ENCODE results near the gene DDOST.

DDOST gene

GRCh38 chr1:20645414-20645813, 15.8 kb downstream of the DDOST start:
- TF ChIP-seq CTCF (IDR thresholded peaks at IDR 0.05; ENCODE audit: low read depth, low read length), result no peak
- no peak for DNase-seq (ENCODE audit: low read depth in 2 of 2)
- no peak overlapping the region for H3K4me3 ChIP-seq (replicated peaks in 1 of 2; ENCODE audit: low read depth in 2 of 2, low read length in 2 of 2)

GRCh38 chr1:20644416-20644815, 16.8 kb downstream of the DDOST start:
- DNase-seq (ENCODE audit: low read depth in 2 of 2), result no peak
- H3K4me3 ChIP-seq (replicated peaks in 1 of 2; ENCODE audit: low read depth in 2 of 2, low read length in 2 of 2), result no peak overlapping the region
- no peak for TF ChIP-seq CTCF (IDR thresholded peaks at IDR 0.05; ENCODE audit: low read depth, low read length)

DNA sequence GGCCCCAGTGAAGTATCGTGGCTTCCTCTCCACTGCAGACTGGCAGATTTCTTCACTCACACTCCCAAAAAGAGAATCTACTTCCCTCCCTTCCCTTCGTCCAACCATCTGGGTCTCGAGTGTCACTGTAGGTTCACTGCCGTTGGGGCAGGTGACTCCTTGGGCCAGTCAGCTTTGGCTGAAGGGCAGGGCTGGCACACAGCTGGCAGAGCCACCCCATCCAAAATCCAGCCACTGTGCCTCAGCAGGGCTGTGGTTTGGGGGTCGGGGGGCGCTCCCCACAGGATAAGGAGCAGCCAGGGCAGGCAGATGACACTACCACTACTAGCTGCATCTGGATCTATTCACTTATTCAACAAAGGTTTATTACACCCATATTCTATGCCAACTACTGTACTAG, 18.1 kb downstream of the DDOST start:
- no peak for DNase-seq (ENCODE audit: low read depth in 2 of 2)
- H3K4me3 ChIP-seq (replicated peaks in 1 of 2; ENCODE audit: low read depth in 2 of 2, low read length in 2 of 2), result no peak overlapping the region
- no peak for TF ChIP-seq CTCF (IDR thresholded peaks at IDR 0.05; ENCODE audit: low read depth, low read length)

- TF ChIP-seq CTCF (IDR thresholded peaks at IDR 0.05; ENCODE audit: low read depth, low read length), result no peak
- H3K4me3 ChIP-seq (replicated peaks in 1 of 2; ENCODE audit: low read depth in 2 of 2, low read length in 2 of 2), result no peak overlapping the region
- DNase-seq (ENCODE audit: low read depth in 2 of 2), result no peak
These were observed 19.2 kb downstream of the DDOST start for GRCh38 chr1:20641975-20642374.

GRCh38 chr1:20640183-20640597, 21.0 kb downstream of the DDOST start:
- peak; percentile 73 for TF ChIP-seq CTCF (IDR thresholded peaks at IDR 0.05; ENCODE audit: low read depth, low read length)
- DNase-seq (ENCODE audit: low read depth in 2 of 2), result peak; percentile 69 to 71
- no peak overlapping the region for H3K4me3 ChIP-seq (replicated peaks in 1 of 2; ENCODE audit: low read depth in 2 of 2, low read length in 2 of 2)

DNA sequence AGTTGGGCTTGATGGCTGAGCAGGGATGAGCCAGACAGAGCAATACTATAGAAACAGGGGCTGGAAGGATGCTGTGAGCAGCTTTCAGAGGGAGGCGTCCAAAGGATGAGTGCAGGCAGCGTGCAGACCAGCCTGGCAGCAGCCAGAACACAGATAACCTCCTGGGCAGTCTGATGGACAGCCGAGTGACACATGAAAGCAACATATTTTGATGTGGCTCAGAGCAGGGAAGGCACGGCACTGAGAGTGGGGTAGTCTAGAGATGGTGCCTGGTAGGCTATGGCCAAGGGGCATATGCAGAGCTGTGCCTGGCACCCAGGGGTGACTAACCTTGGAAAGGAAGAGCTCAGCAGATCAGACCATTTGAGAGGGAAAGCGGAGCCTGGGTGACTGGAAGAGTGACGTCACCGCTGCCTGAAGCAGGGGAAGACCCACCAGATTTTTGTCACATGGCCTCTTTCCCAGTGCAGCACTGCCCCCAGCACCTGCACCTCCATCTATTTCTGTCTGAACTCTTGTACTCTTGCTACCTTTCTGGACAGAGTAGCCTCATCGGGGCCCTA, 24.3 kb downstream of the DDOST start:
- TF ChIP-seq CTCF (IDR thresholded peaks at IDR 0.05; ENCODE audit: low read depth, low read length), result no peak

GRCh38 chr1:20634594-20635084, 26.5 kb downstream of the DDOST start:
- TF ChIP-seq CTCF (IDR thresholded peaks at IDR 0.05; ENCODE audit: low read depth, low read length), result no peak
- DNase-seq (ENCODE audit: low read depth in 2 of 2), result peak; percentile 52
- peak overlapping the region; percentile 75 to 84 for H3K4me3 ChIP-seq (replicated peaks in 1 of 2; ENCODE audit: low read depth in 2 of 2, low read length in 2 of 2)

More for the DNA sequence above, 24.3 kb downstream of the DDOST start:
- no peak for DNase-seq (ENCODE audit: low read depth in 2 of 2)
- H3K4me3 ChIP-seq (replicated peaks in 1 of 2; ENCODE audit: low read depth in 2 of 2, low read length in 2 of 2), result no peak overlapping the region

All from cardiac fibroblast (primary cell).